Renal cortex interstitium (tissue), 11 donors: ENCODE measurements around the gene CAMSAP1. TPM values are rescaled to one million over a fixed set of nuclear protein-coding genes. Genes with fewer than 3 reads are reported as not detected.
"Not testable (repeated sequence)": the region's sequence is repeated elsewhere in the genome, so short reads cannot be mapped to it uniquely, and the experiment has no call there.

Experiments
- DNase-seq, 11 donors: peaks; one replicate each; pipeline ENCODE4 v3.0.0-alpha.2; 2013; ENCODE audit warnings: low read depth in 9 of 11, low spot score in 4 of 11; ENCODE audit errors: extremely low read depth in 1 of 11
- polyA plus RNA-seq, 3 donors: library from polyadenylated mRNA; unstranded; fragments of 120-200 nt; gene quantifications; one replicate each; pipeline ENCODE4 v1.2.1, GENCODE V29; 2013; ENCODE audit not compliant: insufficient read length in 3 of 3

Gene CAMSAP1
- polyA plus RNA-seq, 3 donors, result 23.4 to 26.8 (median 26.5) TPM

GRCh38 chr9:135945969-135946368 lies 38.6 kb upstream of the CAMSAP1 start:
- no peak for DNase-seq

- no peak for DNase-seq
Observed at GRCh38 chr9:135944444-135945252, 37.3 kb upstream of the CAMSAP1 start.

GRCh38 chr9:135943604-135944003 lies 36.3 kb upstream of the CAMSAP1 start:
- DNase-seq, result not testable (repeated sequence)

GRCh38 chr9:135941288-135941995 lies 34.1 kb upstream of the CAMSAP1 start:
- DNase-seq, result no peak

GRCh38 chr9:135939351-135940265 lies 32.3 kb upstream of the CAMSAP1 start:
- DNase-seq, result no peak

- no peak for DNase-seq
Observed at GRCh38 chr9:135937521-135938489, 30.5 kb upstream of the CAMSAP1 start.

- no peak for DNase-seq
Observed at GRCh38 chr9:135933114-135933513, 25.8 kb upstream of the CAMSAP1 start.

- DNase-seq, result no peak
Observed at GRCh38 chr9:135932656-135933055, 25.3 kb upstream of the CAMSAP1 start.

- DNase-seq, result no peak
Observed at GRCh38 chr9:135931349-135931820, 24.0 kb upstream of the CAMSAP1 start.

- no peak for DNase-seq
Observed at GRCh38 chr9:135930446-135931345, 23.4 kb upstream of the CAMSAP1 start.

- DNase-seq, result no peak
Observed at GRCh38 chr9:135929656-135930445, 22.5 kb upstream of the CAMSAP1 start.

GRCh38 chr9:135928731-135929655 lies 21.6 kb upstream of the CAMSAP1 start:
- DNase-seq, result no peak

- no peak for DNase-seq
Observed at GRCh38 chr9:135928074-135928730, 20.9 kb upstream of the CAMSAP1 start.

- DNase-seq, result no peak
Observed at GRCh38 chr9:135927195-135928013, 20.1 kb upstream of the CAMSAP1 start.
